ENCODE data around the gene CANT1. TPM values are rescaled to one million over a fixed set of nuclear protein-coding genes. Genes with fewer than 3 reads are reported as not detected.
A peak's percentile ranks its signal among the peaks of the same experiment; 100 is the strongest.

The CANT1 gene
- total and polyA plus RNA-seq, 9 of the 15 experiments (the other 6 are each of a cell fraction or from before 2014, with no cell fraction given): 2.7 to 66.4 (median 22.5) TPM

DNA sequence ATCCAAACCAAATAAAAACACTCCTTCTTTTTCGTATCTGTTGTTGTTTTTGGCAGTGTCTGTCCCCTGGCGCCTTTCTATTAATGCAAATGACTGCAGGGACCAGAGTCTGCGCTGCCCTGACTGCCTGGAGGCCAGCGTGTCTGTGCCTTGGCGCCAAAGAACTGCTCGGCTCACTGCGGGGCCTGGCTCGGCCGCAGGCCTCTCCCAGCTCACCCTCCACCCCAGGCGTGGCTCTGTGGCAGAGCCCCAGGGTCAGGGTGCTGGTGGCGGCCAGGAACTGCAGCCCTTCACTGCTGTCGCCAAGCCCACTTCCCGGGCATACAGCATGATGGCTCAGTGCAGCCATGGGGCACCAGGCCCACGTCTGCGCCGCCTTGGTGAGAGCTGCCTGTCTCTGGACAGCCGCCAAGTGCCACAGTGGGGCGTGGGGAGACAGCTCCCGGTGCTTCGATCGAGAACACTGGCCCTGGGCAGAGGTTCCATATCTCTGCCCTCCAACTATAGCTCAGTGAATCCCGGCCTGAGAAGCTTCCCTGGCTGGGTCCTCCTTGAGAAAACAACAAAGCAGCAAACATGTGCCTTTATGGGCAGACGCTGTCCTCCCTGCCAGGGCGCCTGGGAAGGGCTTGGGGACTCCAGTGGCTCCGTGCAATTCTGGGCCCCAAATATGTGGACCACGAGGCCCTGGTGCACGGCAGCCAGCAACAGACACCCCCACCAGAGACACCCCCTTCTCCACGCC lies 11.1 kb downstream of the CANT1 start:
- 92% methylated on average over 25 of the region's 28 CpGs for WGBS (ENCODE audit: insufficient coverage, low coverage, missing lambda C conversion rate)
- intact Hi-C loops (cut with micrococcal nuclease): no loop called here
- Histone ChIP-seq H3K4me3 (no peak overlapping the region), H4K20me1 (replicated peaks; ENCODE audit: control insufficient read depth, insufficient read depth, low read length) (peaks cover 12% of the 10 kb centered on the region; the same call in 1 of the 2 replicates), H3K27me3 (ENCODE audit: control insufficient read depth in 2 of 2, insufficient read depth in 2 of 2, low read length in 2 of 2) (no peaks in the 10 kb centered on the region), H3K4me2 (ENCODE audit: insufficient read depth, low read length) (no peak overlapping the region), H3K9me1 (ENCODE audit: control insufficient read depth, insufficient read depth, low read length) (peaks cover 3% of the 10 kb centered on the region), H3K4me1 (replicated peaks in 1 of 2; ENCODE audit: control insufficient read depth in 2 of 2, insufficient read depth in 2 of 2, low read length in 2 of 2) (peaks cover 0 to 5% of the 10 kb centered on the region in 2 experiments; a peak in 2 of 5 replicates), H3K79me2 (ENCODE audit: control insufficient read depth, insufficient read depth, low read length) (peaks cover 26% of the 10 kb centered on the region), H3K36me3 (ENCODE audit: control insufficient read depth, insufficient read depth, low read length) (peaks cover 74% of the 10 kb centered on the region; the same call in 2 of the 3 replicates), H3K9ac (ENCODE audit: insufficient read depth in 1 of 2, low read depth in 2 of 2, low read length in 2 of 2) (no peak overlapping the region; a peak in 1 of 4 replicates), H3K27ac (ENCODE audit: extremely low read depth, low read depth, low read length) (no peak overlapping the region), H3K9me3 (replicated peaks; ENCODE audit: control insufficient read depth, insufficient read depth, low read depth, low read length) (no peaks in the 10 kb centered on the region), H2AFZ (ENCODE audit: low read depth, low read length) (no peak overlapping the region)
- BruUV-seq (replicated peaks): no TSS peak
- DNase-seq (ENCODE audit: extremely low read depth in 1 of 4, low spot score in 3 of 4) (no peak), FAIRE-seq (no peak), ATAC-seq (no peak)
- ChIA-PET POLR2A (interaction anchor here (1.1 kb wide), 1 partner anchor 682 kb away, joined by 4 read pairs; no protein-coding TSS in a partner anchor), CTCF (ENCODE audit: low intra/inter-chr PET ratio) (no interaction called here)
- in situ Hi-C loops (cut with MboI): no loop called here
- TF ChIP-seq RBFOX2 (IDR thresholded peaks at IDR 0.05; ENCODE audit: low read depth, low read length): 0 out of 2 replicates have a peak, but pooled peaks have one; percentile 18
- TF ChIP-seq, protein P1, sequence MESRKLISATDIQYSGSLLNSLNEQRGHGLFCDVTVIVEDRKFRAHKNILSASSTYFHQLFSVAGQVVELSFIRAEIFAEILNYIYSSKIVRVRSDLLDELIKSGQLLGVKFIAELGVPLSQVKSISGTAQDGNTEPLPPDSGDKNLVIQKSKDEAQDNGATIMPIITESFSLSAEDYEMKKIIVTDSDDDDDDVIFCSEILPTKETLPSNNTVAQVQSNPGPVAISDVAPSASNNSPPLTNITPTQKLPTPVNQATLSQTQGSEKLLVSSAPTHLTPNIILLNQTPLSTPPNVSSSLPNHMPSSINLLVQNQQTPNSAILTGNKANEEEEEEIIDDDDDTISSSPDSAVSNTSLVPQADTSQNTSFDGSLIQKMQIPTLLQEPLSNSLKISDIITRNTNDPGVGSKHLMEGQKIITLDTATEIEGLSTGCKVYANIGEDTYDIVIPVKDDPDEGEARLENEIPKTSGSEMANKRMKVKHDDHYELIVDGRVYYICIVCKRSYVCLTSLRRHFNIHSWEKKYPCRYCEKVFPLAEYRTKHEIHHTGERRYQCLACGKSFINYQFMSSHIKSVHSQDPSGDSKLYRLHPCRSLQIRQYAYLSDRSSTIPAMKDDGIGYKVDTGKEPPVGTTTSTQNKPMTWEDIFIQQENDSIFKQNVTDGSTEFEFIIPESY (CRISPR knock-in tag; IDR thresholded peaks at IDR 0.05): peak; percentile 91
- TF ChIP-seq SRSF3 (IDR thresholded peaks at IDR 0.05; ENCODE audit: insufficient read depth, low read length): no peak
